Measurements from ENCODE around the gene CLDN12.

CLDN12 gene

GRCh38 chr7:90387470-90388240 is 15.6 kb upstream of the CLDN12 start:
- no peaks in the 10 kb centered on the region for H3K27me3 ChIP-seq (ENCODE audit: control insufficient read depth, insufficient read depth, low read length)
- no peaks in the 10 kb centered on the region for H3K4me1 ChIP-seq
- H3K79me2 ChIP-seq: no peaks in the 10 kb centered on the region
- H2AFZ ChIP-seq: no peak overlapping the region
- H3K9ac ChIP-seq: no peak overlapping the region
- TF ChIP-seq CTCF (IDR thresholded peaks at IDR 0.05): no peak
- no peak overlapping the region for H3K4me3 ChIP-seq (ENCODE audit: low read depth, low read length)
- H3K9me3 ChIP-seq (ENCODE audit: control insufficient read depth, low read length): no peaks in the 10 kb centered on the region
- H3K36me3 ChIP-seq (ENCODE audit: control insufficient read depth, insufficient read depth, low read length): no peaks in the 10 kb centered on the region
- H3K27ac ChIP-seq: no peak overlapping the region
- no peak overlapping the region for H3K4me2 ChIP-seq (ENCODE audit: low read length)

- Histone ChIP-seq H3K4me3 (ENCODE audit: low read depth, low read length) (no peak overlapping the region), H3K79me2 (no peaks in the 10 kb centered on the region), H3K36me3 (ENCODE audit: control insufficient read depth, insufficient read depth, low read length) (no peaks in the 10 kb centered on the region), H3K4me1 (no peaks in the 10 kb centered on the region), H2AFZ (no peak overlapping the region), H3K27me3 (ENCODE audit: control insufficient read depth, insufficient read depth, low read length) (no peaks in the 10 kb centered on the region), H3K9me3 (ENCODE audit: control insufficient read depth, low read length) (no peaks in the 10 kb centered on the region), H3K27ac (no peak overlapping the region), H3K9ac (no peak overlapping the region), H3K4me2 (ENCODE audit: low read length) (no peak overlapping the region)
- no peak for TF ChIP-seq CTCF (IDR thresholded peaks at IDR 0.05)
Measured at GRCh38 chr7:90390926-90391325, 12.3 kb upstream of the CLDN12 start.

- H3K9ac ChIP-seq: no peak overlapping the region
Measured at GRCh38 chr7:90391488-90391887, 11.8 kb upstream of the CLDN12 start.

GRCh38 chr7:90396420-90396819 is 6.8 kb upstream of the CLDN12 start:
- Histone ChIP-seq H3K9ac (no peak overlapping the region), H3K27me3 (ENCODE audit: control insufficient read depth, insufficient read depth, low read length) (no peaks in the 10 kb centered on the region), H3K4me2 (ENCODE audit: low read length) (no peak overlapping the region), H3K4me3 (ENCODE audit: low read depth, low read length) (no peak overlapping the region), H3K27ac (no peak overlapping the region), H3K79me2 (no peaks in the 10 kb centered on the region), H2AFZ (no peak overlapping the region), H3K9me3 (ENCODE audit: control insufficient read depth, low read length) (no peaks in the 10 kb centered on the region), H3K36me3 (ENCODE audit: control insufficient read depth, insufficient read depth, low read length) (no peaks in the 10 kb centered on the region), H3K4me1 (no peaks in the 10 kb centered on the region)
- TF ChIP-seq CTCF (IDR thresholded peaks at IDR 0.05): no peak

More at GRCh38 chr7:90391488-90391887, 11.8 kb upstream of the CLDN12 start:
- H3K27me3 ChIP-seq (ENCODE audit: control insufficient read depth, insufficient read depth, low read length): no peaks in the 10 kb centered on the region
- H3K4me2 ChIP-seq (ENCODE audit: low read length): no peak overlapping the region
- TF ChIP-seq CTCF (IDR thresholded peaks at IDR 0.05): no peak
- no peaks in the 10 kb centered on the region for H3K79me2 ChIP-seq
- H3K4me1 ChIP-seq: no peaks in the 10 kb centered on the region
- no peak overlapping the region for H3K27ac ChIP-seq
- H3K9me3 ChIP-seq (ENCODE audit: control insufficient read depth, low read length): no peaks in the 10 kb centered on the region
- H2AFZ ChIP-seq: no peak overlapping the region
- no peak overlapping the region for H3K4me3 ChIP-seq (ENCODE audit: low read depth, low read length)
- no peaks in the 10 kb centered on the region for H3K36me3 ChIP-seq (ENCODE audit: control insufficient read depth, insufficient read depth, low read length)

- Histone ChIP-seq H2AFZ (peak overlapping the region; percentile 23), H3K4me1 (no peaks in the 10 kb centered on the region), H3K27ac (no peak overlapping the region), H3K36me3 (ENCODE audit: control insufficient read depth, insufficient read depth, low read length) (no peaks in the 10 kb centered on the region), H3K9ac (no peak overlapping the region), H3K9me3 (ENCODE audit: control insufficient read depth, low read length) (no peaks in the 10 kb centered on the region), H3K79me2 (no peaks in the 10 kb centered on the region), H3K4me2 (ENCODE audit: low read length) (no peak overlapping the region), H3K27me3 (ENCODE audit: control insufficient read depth, insufficient read depth, low read length) (no peaks in the 10 kb centered on the region), H3K4me3 (ENCODE audit: low read depth, low read length) (no peak overlapping the region)
- TF ChIP-seq CTCF (IDR thresholded peaks at IDR 0.05): no peak
Measured at GRCh38 chr7:90401989-90402388, 1.3 kb upstream of the CLDN12 start.

All from parathyroid adenoma (tissue), 2 donors.